Liver (tissue), 9 donors: ENCODE measurements around the gene RELCH. TPM values are rescaled to one million over a fixed set of nuclear protein-coding genes. Genes with fewer than 3 reads are reported as not detected.

Experiments used
- DNase-seq: peaks from one replicate; pipeline ENCODE4 v3.0.0-alpha.2; 2017; ENCODE audit warnings: low spot score
- H3K27ac ChIP-seq, 2 donors: one replicate each; pipeline ENCODE4 v1.7.0; 2013; ENCODE audit warnings: inconsistent platforms in 2 of 2, low read length in 2 of 2, control low read depth in 1 of 2, low read depth in 1 of 2, mild to moderate bottlenecking in 1 of 2
- H3K27me3 ChIP-seq, 4 donors: one replicate each; pipeline versions ENCODE4 v1.6.1 to v1.7.0; 2013; ENCODE audit warnings: low read length in 3 of 4, inconsistent platforms in 1 of 4, mild to moderate bottlenecking in 1 of 4, moderate library complexity in 1 of 4; ENCODE audit not compliant: control insufficient read depth in 4 of 4, insufficient read depth in 4 of 4
- H3K36me3 ChIP-seq, 4 donors: one replicate each; pipeline versions ENCODE4 v1.6.1 to v1.7.0; 2013; ENCODE audit warnings: low read length in 3 of 4, mild to moderate bottlenecking in 3 of 4, low read depth in 1 of 4, moderate library complexity in 1 of 4; ENCODE audit not compliant: control insufficient read depth in 4 of 4, insufficient read depth in 3 of 4
- H3K4me1 ChIP-seq, 4 donors: one replicate each; pipeline versions ENCODE4 v1.6.1 to v1.7.0; 2013; ENCODE audit warnings: low read length in 3 of 4, mild to moderate bottlenecking in 3 of 4, moderate library complexity in 1 of 4; ENCODE audit not compliant: control insufficient read depth in 4 of 4, insufficient read depth in 4 of 4
- H3K4me3 ChIP-seq, 3 donors: one replicate each; pipeline versions ENCODE4 v1.6.1 to v1.7.0; 2013; ENCODE audit warnings: low read length in 3 of 3, control low read depth in 1 of 3, low read depth in 1 of 3, mild to moderate bottlenecking in 1 of 3
- H3K9ac ChIP-seq, 2 donors: one replicate each; pipeline ENCODE4 v1.7.0; 2013; ENCODE audit warnings: low read length in 2 of 2, mild to moderate bottlenecking in 2 of 2, moderate library complexity in 2 of 2, control low read depth in 1 of 2, low read depth in 1 of 2
- H3K9me3 ChIP-seq, 4 donors: one replicate each; pipeline versions ENCODE4 v1.6.1 to v1.7.0; 2013; ENCODE audit warnings: low read length in 3 of 4; ENCODE audit not compliant: control insufficient read depth in 4 of 4
- CTCF ChIP-seq: fragments of 150-350 bp; IDR thresholded peaks from 2 replicates; pipeline ENCODE4 v1.5.1; 2017; ENCODE audit warnings: improper control_type of control experiment, low read depth, low read length; ENCODE audit not compliant: missing input control
- EGR1 ChIP-seq, 2 donors: IDR thresholded peaks; 2 replicates each; pipeline ENCODE4 v1.6.1; 2016 to 2018; ENCODE audit warnings: antibody characterized with exemption in 2 of 2, low read depth in 2 of 2
- FOXA1 ChIP-seq: IDR thresholded peaks from 2 replicates; pipeline ENCODE4 v1.6.1; 2016; ENCODE audit warnings: antibody characterized with exemption
- FOXA2 ChIP-seq: IDR thresholded peaks from 2 replicates; pipeline ENCODE4 v1.6.1; 2016; ENCODE audit warnings: antibody characterized with exemption
- GABPA ChIP-seq, 2 donors: IDR thresholded peaks in 1 of 2; conservative IDR thresholded peaks in 1 of 2; 2 replicates each; pipeline ENCODE4 v1.6.1; 2016; ENCODE audit warnings: antibody characterized with exemption in 2 of 2, mild to moderate bottlenecking in 1 of 2, moderate library complexity in 1 of 2
- HNF4A ChIP-seq, 2 donors: conservative IDR thresholded peaks; 2 replicates each; pipeline ENCODE4 v1.6.1; 2016; ENCODE audit warnings: antibody characterized with exemption in 2 of 2, mild to moderate bottlenecking in 2 of 2
- HNF4G ChIP-seq: IDR thresholded peaks from 2 replicates; pipeline ENCODE4 v1.6.1; 2016; ENCODE audit warnings: antibody characterized with exemption
- JUND ChIP-seq, 2 donors: IDR thresholded peaks; 2 replicates each; pipeline ENCODE4 v1.6.1; 2016; ENCODE audit warnings: antibody characterized with exemption in 2 of 2
- NR2F2 ChIP-seq: IDR thresholded peaks from 2 replicates; pipeline ENCODE4 v1.6.1; 2016; ENCODE audit warnings: antibody characterized with exemption
- RAD21 ChIP-seq, 2 donors: IDR thresholded peaks; 2 replicates each; pipeline ENCODE4 v1.6.1; 2016; ENCODE audit warnings: antibody characterized with exemption in 2 of 2, mild to moderate bottlenecking in 2 of 2
- REST ChIP-seq: IDR thresholded peaks from 2 replicates; pipeline ENCODE4 v1.6.1; 2016; ENCODE audit warnings: antibody characterized with exemption, mild to moderate bottlenecking
- RXRA ChIP-seq, 2 donors: IDR thresholded peaks; 2 replicates each; pipeline ENCODE4 v1.6.1; 2017 to 2018; ENCODE audit warnings: antibody characterized with exemption in 2 of 2, mild to moderate bottlenecking in 1 of 2
- SP1 ChIP-seq: IDR thresholded peaks from 2 replicates; pipeline ENCODE4 v1.6.1; 2018; ENCODE audit warnings: antibody characterized with exemption, mild to moderate bottlenecking
- TAF1 ChIP-seq: conservative IDR thresholded peaks from 2 replicates; pipeline ENCODE4 v1.6.1; 2016; ENCODE audit warnings: antibody characterized with exemption, mild to moderate bottlenecking
- YY1 ChIP-seq: IDR thresholded peaks from 2 replicates; pipeline ENCODE4 v1.6.1; 2016; ENCODE audit warnings: antibody characterized with exemption, mild to moderate bottlenecking
- WGBS: extraction: QIAGEN DNeasy Blood & Tissue Kit; methylation state at CpG from one replicate; pipeline ENCODE4 v1.1.7; 2013; 5-methylcytosine and 5-hydroxymethylcytosine counted together
- polyA plus RNA-seq, 2 donors: library from polyadenylated mRNA; stranded (reverse) in 1 of 2; unstranded in 1 of 2; fragments of 200-250 nt in 1 of 2; fragments of >200 nt in 1 of 2; fragmentation: Nextera tagmentation in 1 of 2; extraction: Ambion mirVana in 1 of 2; gene quantifications; one replicate each; pipeline versions ENCODE4 v1.2.1 to v1.2.3, GENCODE V29; 2013 to 2015
- total RNA-seq, 2 donors: library from RNA; depleted of rRNA; stranded (reverse); fragments of >200 nt; gene quantifications; one replicate each; pipeline ENCODE4 v1.2.3, GENCODE V29; 2014
- TF ChIP-seq, protein P1 (sequence below): IDR thresholded peaks from 2 replicates; pipeline ENCODE4 v1.6.1; 2016; ENCODE audit warnings: antibody characterized with exemption
- TF ChIP-seq, protein P2 (sequence below): IDR thresholded peaks from 2 replicates; pipeline ENCODE4 v1.6.1; 2016; ENCODE audit warnings: antibody characterized with exemption
- donor health status: healthy.
- donor health status: healthy.
- donor health status: healthy.
- donor health status: healthy.
- donor health status: healthy.

Gene RELCH
- total and polyA plus RNA-seq, 4 donors: 4.3 to 21.7 (median 11.0) TPM

GRCh38 chr18:62340996-62341395 is 153.9 kb downstream of the RELCH start:
- DNase-seq: no peak
- H3K4me1 ChIP-seq: no peaks in the 10 kb centered on the region
- H3K27me3 ChIP-seq: no peaks in the 10 kb centered on the region
- H3K4me3 ChIP-seq: no peak overlapping the region
- no peak overlapping the region for H3K27ac ChIP-seq
- no peaks in the 10 kb centered on the region for H3K36me3 ChIP-seq
- no peak for TF ChIP-seq YY1
- no peak for TF ChIP-seq HNF4A (conservative IDR thresholded peaks at IDR 0.05)
- TF ChIP-seq GABPA (IDR thresholded peaks at IDR 0.05 in 1 of 2, conservative IDR thresholded peaks at IDR 0.05 in 1 of 2): no peak
- no peak for TF ChIP-seq TAF1
- TF ChIP-seq CTCF: no peak
- TF ChIP-seq FOXA2: no peak
- no peak for TF ChIP-seq JUND (IDR thresholded peaks at IDR 0.05)
- TF ChIP-seq EGR1 (IDR thresholded peaks at IDR 0.05; ENCODE audit: low read depth in 2 of 2): no peak
- TF ChIP-seq HNF4G: no peak
- no peak for TF ChIP-seq NR2F2
- TF ChIP-seq, protein P1, sequence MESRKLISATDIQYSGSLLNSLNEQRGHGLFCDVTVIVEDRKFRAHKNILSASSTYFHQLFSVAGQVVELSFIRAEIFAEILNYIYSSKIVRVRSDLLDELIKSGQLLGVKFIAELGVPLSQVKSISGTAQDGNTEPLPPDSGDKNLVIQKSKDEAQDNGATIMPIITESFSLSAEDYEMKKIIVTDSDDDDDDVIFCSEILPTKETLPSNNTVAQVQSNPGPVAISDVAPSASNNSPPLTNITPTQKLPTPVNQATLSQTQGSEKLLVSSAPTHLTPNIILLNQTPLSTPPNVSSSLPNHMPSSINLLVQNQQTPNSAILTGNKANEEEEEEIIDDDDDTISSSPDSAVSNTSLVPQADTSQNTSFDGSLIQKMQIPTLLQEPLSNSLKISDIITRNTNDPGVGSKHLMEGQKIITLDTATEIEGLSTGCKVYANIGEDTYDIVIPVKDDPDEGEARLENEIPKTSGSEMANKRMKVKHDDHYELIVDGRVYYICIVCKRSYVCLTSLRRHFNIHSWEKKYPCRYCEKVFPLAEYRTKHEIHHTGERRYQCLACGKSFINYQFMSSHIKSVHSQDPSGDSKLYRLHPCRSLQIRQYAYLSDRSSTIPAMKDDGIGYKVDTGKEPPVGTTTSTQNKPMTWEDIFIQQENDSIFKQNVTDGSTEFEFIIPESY: no peak
- TF ChIP-seq RXRA (IDR thresholded peaks at IDR 0.05): no peak
- no peak for TF ChIP-seq FOXA1
- TF ChIP-seq, protein P2, sequence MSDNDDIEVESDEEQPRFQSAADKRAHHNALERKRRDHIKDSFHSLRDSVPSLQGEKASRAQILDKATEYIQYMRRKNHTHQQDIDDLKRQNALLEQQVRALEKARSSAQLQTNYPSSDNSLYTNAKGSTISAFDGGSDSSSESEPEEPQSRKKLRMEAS: no peak
- TF ChIP-seq SP1: no peak
- TF ChIP-seq RAD21 (IDR thresholded peaks at IDR 0.05): no peak
- H3K9me3 ChIP-seq: no peaks in the 10 kb centered on the region
- 83% methylated on average over 9 of the region's 9 CpGs for WGBS
- H3K9ac ChIP-seq: no peak overlapping the region

DNA sequence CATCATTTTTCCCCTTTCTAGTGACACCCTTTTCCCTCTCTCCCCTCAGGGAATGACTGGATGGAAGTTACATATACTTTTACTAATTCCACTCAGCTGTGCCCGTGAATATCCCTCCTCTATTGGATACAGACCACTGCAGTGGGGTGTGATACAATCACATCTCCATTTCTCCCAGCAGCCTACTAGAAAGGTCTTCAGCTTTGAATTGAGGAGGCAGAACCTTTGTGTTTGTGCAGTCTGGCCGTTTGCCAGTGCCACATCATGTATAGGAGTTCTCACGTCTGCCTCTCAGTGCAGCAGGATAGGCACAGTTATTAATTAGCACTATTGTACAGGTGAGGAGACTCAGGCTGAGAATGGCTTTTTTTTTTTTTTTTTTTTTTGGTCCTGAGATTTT is 154.4 kb downstream of the RELCH start:
- no peaks in the 10 kb centered on the region for H3K27me3 ChIP-seq
- no peak overlapping the region for H3K4me3 ChIP-seq
- no peak overlapping the region for H3K27ac ChIP-seq
- no peaks in the 10 kb centered on the region for H3K36me3 ChIP-seq
- H3K4me1 ChIP-seq: no peaks in the 10 kb centered on the region
- no peak overlapping the region for H3K9ac ChIP-seq
- no peaks in the 10 kb centered on the region for H3K9me3 ChIP-seq
- TF ChIP-seq HNF4G: no peak
- TF ChIP-seq FOXA2: no peak
- no peak for TF ChIP-seq RAD21 (IDR thresholded peaks at IDR 0.05)
- TF ChIP-seq SP1: no peak
- TF ChIP-seq RXRA (IDR thresholded peaks at IDR 0.05): no peak
- no peak for TF ChIP-seq NR2F2
- no peak for TF ChIP-seq JUND (IDR thresholded peaks at IDR 0.05)
- TF ChIP-seq REST: no peak
- DNase-seq: no peak
- 71% methylated on average over 3 of the region's 3 CpGs for WGBS
